HG03139 (cell line): ENCODE results near the gene TUBA1A.
"Not testable (repeated sequence)": the region's sequence is repeated elsewhere in the genome, so short reads cannot be mapped to it uniquely, and the experiment has no call there.

Experiments used
- ATAC-seq: cut with Tn5 transposase; IDR thresholded peaks from one replicate; pipeline ENCODE4 v1.9.1; 2021; ENCODE audit not compliant: unreplicated experiment

The TUBA1A gene

DNA sequence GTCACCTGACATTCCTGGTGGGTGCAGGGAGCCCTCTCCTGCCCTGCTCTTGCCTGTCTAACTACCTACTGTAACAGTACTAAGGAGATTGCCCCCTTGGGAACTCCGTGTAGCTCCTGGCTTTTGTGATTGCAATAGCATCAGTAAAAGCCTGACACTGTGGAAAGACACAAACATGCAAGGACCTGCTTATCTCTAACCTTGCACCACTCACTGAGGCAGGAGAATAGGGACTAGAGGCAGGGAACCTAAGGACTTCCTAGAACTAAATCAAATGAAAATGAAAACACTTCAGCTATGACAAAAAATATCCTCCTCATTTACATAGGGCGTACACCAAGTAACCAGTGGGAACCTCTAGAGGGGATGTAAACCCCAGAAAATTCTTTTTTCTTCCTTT lies 28.5 kb downstream of the TUBA1A start:
- no peak for ATAC-seq

DNA sequence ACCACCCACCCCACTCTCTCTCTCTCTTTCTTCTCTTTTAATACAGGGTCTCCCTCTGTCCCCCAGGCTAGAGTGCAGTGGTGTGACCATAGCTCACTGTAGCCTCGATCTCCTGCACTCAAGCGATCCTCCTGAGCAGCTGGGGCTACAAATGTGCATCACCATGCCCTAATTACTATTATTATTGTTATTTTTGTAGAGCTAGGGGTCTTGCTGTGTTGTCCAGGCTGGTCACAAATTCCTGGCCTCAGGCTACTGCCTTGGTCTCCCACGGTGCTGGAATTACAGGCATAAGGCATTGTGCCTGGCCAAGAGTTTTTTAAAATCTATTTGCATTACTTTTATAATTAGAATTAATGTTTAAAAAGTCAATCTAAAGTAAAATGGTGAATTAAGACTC lies 34.7 kb downstream of the TUBA1A start:
- no peak for ATAC-seq

DNA sequence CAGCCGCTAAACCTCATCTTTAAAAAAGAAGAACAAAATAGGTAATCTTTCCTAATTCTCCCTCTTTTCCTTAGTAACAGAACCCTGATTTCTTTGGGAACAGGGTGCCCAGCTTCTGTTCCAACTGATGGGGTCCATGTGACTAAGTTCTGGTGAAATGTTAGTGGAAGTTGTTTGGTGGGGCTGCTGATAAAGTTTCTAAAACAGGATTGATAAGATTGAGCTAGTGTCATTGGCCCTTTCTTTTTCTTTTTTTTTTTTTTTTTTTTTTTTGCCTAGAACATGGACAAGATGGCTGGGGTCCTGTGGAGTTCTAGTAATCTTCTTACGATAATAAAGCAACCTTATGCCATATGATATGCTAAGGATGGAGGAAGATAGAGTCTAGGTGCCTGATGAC lies 41.5 kb downstream of the TUBA1A start:
- no peak for ATAC-seq

DNA sequence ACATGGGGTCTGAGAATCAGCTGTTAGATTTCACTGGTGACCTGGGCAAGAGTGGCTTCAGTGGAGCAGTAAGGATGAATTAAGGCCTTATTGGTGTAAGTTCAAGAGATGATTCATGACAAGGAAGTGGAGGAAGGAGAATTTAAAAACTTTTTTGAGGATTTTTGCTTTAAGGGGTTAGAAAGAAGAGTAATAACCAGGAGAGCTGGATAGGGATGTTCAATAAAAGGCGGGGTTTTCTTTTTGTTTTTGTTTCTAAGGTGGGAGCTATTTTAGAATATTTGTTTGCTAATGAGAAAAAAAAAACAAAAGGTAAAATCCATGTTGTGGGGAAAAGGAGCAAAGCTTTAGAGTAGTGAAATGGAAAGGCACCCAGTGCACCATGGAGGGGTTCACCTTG lies 42.5 kb downstream of the TUBA1A start:
- ATAC-seq, result no peak

DNA sequence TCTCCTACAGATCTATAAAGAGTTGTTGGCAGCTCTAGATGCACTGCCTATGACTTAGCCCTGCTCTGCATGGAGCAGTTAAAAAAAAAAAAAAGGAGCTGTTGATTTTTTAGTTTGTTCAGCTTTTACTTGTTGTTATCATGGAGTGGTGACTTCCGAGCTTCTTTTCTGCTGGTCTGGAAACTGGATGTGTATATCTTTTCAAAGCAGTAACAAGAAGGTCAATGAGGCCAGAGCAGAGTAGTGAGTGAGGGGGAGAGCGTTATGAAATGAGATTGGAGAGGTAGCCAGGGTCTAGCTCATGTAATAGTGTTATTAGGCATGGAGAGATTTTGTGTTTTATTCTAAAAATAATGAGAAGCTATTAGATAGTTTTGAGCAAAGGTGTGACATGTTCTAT lies 44.5 kb downstream of the TUBA1A start:
- no peak for ATAC-seq

DNA sequence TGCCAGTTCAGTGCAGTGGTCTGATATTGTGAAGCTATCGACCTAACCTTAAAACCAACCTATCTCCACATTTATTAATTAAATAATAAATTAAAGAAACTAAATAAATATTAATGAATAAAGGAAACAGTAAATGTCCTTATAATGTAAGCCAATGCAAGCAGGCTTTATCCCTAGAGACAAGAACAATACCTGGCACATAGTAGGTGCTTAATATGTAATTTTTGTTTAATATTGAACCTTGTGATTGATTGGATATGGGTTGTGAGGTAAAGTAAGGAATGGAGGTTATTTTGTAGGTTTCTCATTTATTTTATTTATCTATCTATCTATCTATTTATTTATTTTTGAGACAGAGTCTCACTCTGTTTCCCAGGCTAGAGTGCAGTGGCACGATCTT lies 49.9 kb downstream of the TUBA1A start:
- ATAC-seq, result no peak

DNA sequence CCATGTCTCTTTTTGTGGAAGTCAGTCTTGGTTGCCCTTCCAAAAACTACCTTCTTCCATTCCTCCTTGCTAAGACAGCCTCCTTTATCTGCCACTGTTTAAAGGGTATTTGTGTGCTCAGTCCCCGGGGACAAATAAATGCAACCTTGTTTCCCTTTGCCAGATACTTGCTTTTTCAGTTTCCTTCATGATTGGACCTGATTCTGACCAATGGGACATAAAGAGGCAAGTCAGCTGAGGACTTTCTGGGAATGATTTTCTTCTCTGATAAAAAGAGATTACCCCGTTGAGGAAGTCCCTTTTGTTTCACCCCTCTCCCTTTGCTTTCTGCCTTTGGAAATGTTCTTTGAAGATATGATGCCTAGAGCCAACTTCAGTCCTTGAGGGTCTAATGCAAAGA lies 50.3 kb downstream of the TUBA1A start:
- no peak for ATAC-seq

DNA sequence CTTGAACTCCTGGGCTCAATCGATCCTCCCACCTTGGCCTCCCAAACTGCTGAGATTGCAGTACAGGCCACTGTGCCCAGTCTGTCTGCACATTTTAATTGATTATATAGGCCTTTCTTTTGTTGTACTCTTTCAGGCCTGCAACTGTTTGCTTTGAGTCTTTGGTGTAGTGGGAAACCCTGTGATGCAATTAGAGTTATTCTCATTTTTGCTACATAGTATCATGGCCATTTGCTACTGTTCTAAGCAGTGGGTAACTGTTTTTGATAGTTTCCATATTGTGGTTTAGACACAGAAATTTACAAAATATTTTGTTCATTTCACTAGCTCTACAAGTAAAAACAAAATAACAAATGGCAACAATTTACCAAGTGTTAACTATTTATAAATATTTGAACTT lies 51.4 kb downstream of the TUBA1A start:
- ATAC-seq, result no peak

DNA sequence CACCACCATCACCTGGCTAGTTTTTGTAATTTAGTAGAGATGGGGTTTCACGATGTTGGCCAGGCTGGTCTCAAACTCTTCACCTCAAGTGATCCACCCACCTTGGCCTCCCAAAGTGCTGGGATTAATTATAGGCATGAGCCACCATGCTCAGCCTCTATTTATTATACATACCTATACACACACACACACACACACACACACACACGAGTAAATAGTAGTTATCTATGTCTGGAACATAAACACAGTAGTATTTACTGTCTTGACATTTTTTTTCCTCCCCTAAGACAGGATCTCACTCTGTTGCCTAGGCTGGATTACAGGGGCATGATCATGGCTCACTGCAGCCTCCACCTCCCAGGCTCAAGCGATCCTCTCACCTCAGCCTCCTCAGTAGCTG lies 51.9 kb downstream of the TUBA1A start:
- not testable (repeated sequence) for ATAC-seq
